Stimulated activated CD4-positive, alpha-beta T cell treated with anti-CD3 and anti-CD28 coated beads, TNF-alpha, amount 100 ng/mL, for 48 hours (primary cell): ENCODE data around the gene HEATR5B.

Experiments
- DNase-seq, 3 donors: peaks; one replicate each; pipeline ENCODE4 v3.0.0-alpha.2; 2020; ENCODE audit warnings: low read depth in 3 of 3

The HEATR5B gene

GRCh38 chr2:37083873-37084794 lies at the start of gene HEATR5B, which contains the start of gene GPATCH11:
TSS of gene HEATR5B (minus strand) at chr2:37084372. CDS start at chr2:37083414, 958 bp downstream.
TSS of gene GPATCH11 (plus strand) at chr2:37084518. CDS start at chr2:37088382, 3,864 bp downstream.
- DNase-seq, result peak; percentile 86 to 91 (median 90)

- no peak for DNase-seq
Observed at GRCh38 chr2:37132914-37133313, 48.7 kb upstream of the HEATR5B start.

GRCh38 chr2:37125416-37125815 lies 41.2 kb upstream of the HEATR5B start:
- no peak for DNase-seq

GRCh38 chr2:37119157-37119556 lies 35.0 kb upstream of the HEATR5B start:
- no peak for DNase-seq

GRCh38 chr2:37117566-37117965 lies 33.4 kb upstream of the HEATR5B start:
- DNase-seq, result no peak

GRCh38 chr2:37111958-37112357 lies 27.8 kb upstream of the HEATR5B start:
- no peak for DNase-seq

GRCh38 chr2:37110306-37111212 lies 26.4 kb upstream of the HEATR5B start:
- DNase-seq, result no peak

GRCh38 chr2:37109523-37109922 lies 25.4 kb upstream of the HEATR5B start:
- no peak for DNase-seq

GRCh38 chr2:37105150-37105549 lies 21.0 kb upstream of the HEATR5B start:
- DNase-seq, result no peak

GRCh38 chr2:37104178-37104577 lies 20.0 kb upstream of the HEATR5B start:
- DNase-seq, result no peak

- no peak for DNase-seq
Observed at GRCh38 chr2:37102588-37102987, 18.4 kb upstream of the HEATR5B start.

- DNase-seq, result no peak
Observed at GRCh38 chr2:37100054-37100453, 15.9 kb upstream of the HEATR5B start.

- DNase-seq, result no peak
Observed at GRCh38 chr2:37098416-37099118, 14.4 kb upstream of the HEATR5B start.

- DNase-seq, result no peak
Observed at GRCh38 chr2:37096568-37096967, 12.4 kb upstream of the HEATR5B start.

GRCh38 chr2:37091873-37092272 lies 7.7 kb upstream of the HEATR5B start:
- DNase-seq, result no peak

GRCh38 chr2:37090019-37090477 lies 5.9 kb upstream of the HEATR5B start:
- DNase-seq, result no peak

- no peak for DNase-seq
Observed at GRCh38 chr2:37085731-37086147, 1.6 kb upstream of the HEATR5B start.

- DNase-seq, result no peak
Observed at GRCh38 chr2:37084797-37085196, 625 bp upstream of the HEATR5B start.

GRCh38 chr2:37080689-37081088 lies 3.5 kb downstream of the HEATR5B start:
- DNase-seq, result no peak

- DNase-seq, result no peak
Observed at GRCh38 chr2:37080266-37080665, 3.9 kb downstream of the HEATR5B start.

- DNase-seq, result no peak
Observed at GRCh38 chr2:37070931-37071330, 13.2 kb downstream of the HEATR5B start.

GRCh38 chr2:37068686-37069085 lies 15.5 kb downstream of the HEATR5B start:
- DNase-seq, result no peak
